SK-N-SH (cell line): ENCODE measurements around the gene RAB4A. TPM values are rescaled to one million over a fixed set of nuclear protein-coding genes. Genes with fewer than 3 reads are reported as not detected.

Source experiments
- CTCF ChIA-PET: fragments of 300-600, 350-600 bp; formaldehyde crosslinking; extraction: SDS; loops from one replicate; lab custom pipeline; 2021; lab: Yijun Ruan, JAX
- POLR2A ChIA-PET: fragments of 350-600 bp; sonication (Branson Sonifier 250); formaldehyde crosslinking; extraction: SDS; loops from one replicate; lab custom pipeline; 2020; ENCODE audit warnings: antibody characterized with exemption, inconsistent platforms; lab: Yijun Ruan, JAX
- DNase-seq: peaks from one replicate; pipeline ENCODE4 v3.0.0; 2012
- H2AFZ ChIP-seq: fragments of 200-600 bp; sonication (generic); 2 replicates; pipeline ENCODE4 v1.8.1; 2016; ENCODE audit warnings: antibody characterized with exemption, mild to moderate bottlenecking, low read depth
- H3F3A ChIP-seq: fragments of 200-600 bp; sonication (generic); replicated peaks from 2 replicates; pipeline ENCODE3; 2016; ENCODE audit warnings: antibody characterized with exemption, mild to moderate bottlenecking; ENCODE audit not compliant: insufficient read depth
- H3K27ac ChIP-seq, 2 experiments: fragments of 200-500 bp in 1 of 2; fragments of 200-600 bp in 1 of 2; sonication (Bioruptor generic) in 1 of 2; sonication (generic), shearing (Covaris generic) in 1 of 2; 2 replicates each; pipeline versions ENCODE4 v1.5.1 to v1.6.1; 2014 to 2016; ENCODE audit warnings: low read depth in 2 of 2, inconsistent platforms in 1 of 2, low read length in 1 of 2, mild to moderate bottlenecking in 1 of 2, mixed read lengths in 1 of 2
- H3K27me3 ChIP-seq: fragments of 200-600 bp; sonication (generic), shearing (Covaris generic); 2 replicates; pipeline ENCODE4 v1.6.1; 2016; ENCODE audit warnings: mixed run types; ENCODE audit not compliant: insufficient read depth
- H3K36me3 ChIP-seq, 2 experiments: fragments of 200-500 bp in 1 of 2; fragments of 200-600 bp in 1 of 2; sonication (Bioruptor generic) in 1 of 2; sonication (generic) in 1 of 2; replicated peaks in 1 of 2; 2 replicates each; pipeline versions ENCODE3 to v1.5.1; 2014 to 2016; ENCODE audit warnings: low read length in 1 of 2, mild to moderate bottlenecking in 1 of 2; ENCODE audit not compliant: insufficient read depth in 2 of 2, control insufficient read depth in 1 of 2
- H3K4me1 ChIP-seq, 2 experiments: fragments of 200-500 bp in 1 of 2; fragments of 200-600 bp in 1 of 2; sonication (Bioruptor generic) in 1 of 2; sonication (generic), shearing (Covaris generic) in 1 of 2; 2 replicates each; pipeline versions ENCODE4 v1.5.1 to v1.6.1; 2014 to 2016; ENCODE audit warnings: low read depth in 1 of 2, low read length in 1 of 2, mixed run types in 1 of 2; ENCODE audit not compliant: insufficient read depth in 2 of 2, control insufficient read depth in 1 of 2
- H3K4me2 ChIP-seq: fragments of 200-600 bp; sonication (generic), shearing (Covaris generic); 2 replicates; pipeline ENCODE4 v1.6.1; 2017; ENCODE audit warnings: mixed run types
- H3K4me3 ChIP-seq, 2 experiments: fragments of 200-500 bp in 1 of 2; fragments of 200-600 bp in 1 of 2; sonication (Bioruptor generic) in 1 of 2; sonication (generic), shearing (Covaris generic) in 1 of 2; 2 replicates each; pipeline versions ENCODE4 v1.5.1 to v1.8.1; 2014 to 2016; ENCODE audit warnings: low read depth in 2 of 2, inconsistent platforms in 1 of 2, low read length in 1 of 2, mild to moderate bottlenecking in 1 of 2, mixed read lengths in 1 of 2, moderate library complexity in 1 of 2
- H3K79me2 ChIP-seq: fragments of 200-600 bp; sonication (generic); 2 replicates; pipeline ENCODE4 v1.8.1; 2017; ENCODE audit warnings: mild to moderate bottlenecking; ENCODE audit not compliant: insufficient read depth
- H3K9ac ChIP-seq: fragments of 200-600 bp; sonication (generic); 2 replicates; pipeline ENCODE4 v1.6.1; 2017; ENCODE audit warnings: mixed run types
- H3K9me2 ChIP-seq: fragments of 200-600 bp; sonication (generic); 2 replicates; pipeline ENCODE4 v1.6.1; 2017; ENCODE audit warnings: mixed run types
- H3K9me3 ChIP-seq: fragments of 200-600 bp; sonication (generic); 2 replicates; pipeline ENCODE4 v1.6.1; 2017; ENCODE audit warnings: mixed run types, mild to moderate bottlenecking, moderate library complexity
- H4K20me1 ChIP-seq: fragments of 200-600 bp; sonication (generic); 2 replicates; pipeline ENCODE4 v1.6.1; 2017; ENCODE audit warnings: mild to moderate bottlenecking, mixed run types; ENCODE audit not compliant: insufficient read depth
- EP300 ChIP-seq, 2 experiments: IDR thresholded peaks; 2 replicates each; pipeline versions ENCODE4 v1.4.0 to v1.6.1; 2012; ENCODE audit warnings: borderline replicate concordance in 1 of 2, low read depth in 1 of 2, low read length in 1 of 2
- FOSL2 ChIP-seq: IDR thresholded peaks from 2 replicates; pipeline ENCODE4 v1.4.0; 2012; ENCODE audit warnings: low read depth, mild to moderate bottlenecking, moderate library complexity, borderline replicate concordance
- FOXJ3 ChIP-seq: sonication (generic); formaldehyde crosslinking; IDR thresholded peaks from 2 replicates; pipeline ENCODE4 v1.5.1; 2020; ENCODE audit warnings: mild to moderate bottlenecking, missing genetic modification reagents
- GATA2 ChIP-seq: sonication (generic); formaldehyde crosslinking; IDR thresholded peaks from 2 replicates; pipeline ENCODE4 v1.5.0; 2020; ENCODE audit warnings: mild to moderate bottlenecking, missing genetic modification reagents
- JUND ChIP-seq: IDR thresholded peaks from 2 replicates; pipeline ENCODE4 v1.4.0; 2012
- MXI1 ChIP-seq: IDR thresholded peaks from 2 replicates; pipeline ENCODE4 v1.6.1; 2012; ENCODE audit warnings: mild to moderate bottlenecking, low read depth, low read length, improper control_type of control experiment
- NRF1 ChIP-seq: IDR thresholded peaks from 2 replicates; pipeline ENCODE4 v1.6.1; 2012; ENCODE audit warnings: low read depth, mild to moderate bottlenecking, low read length
- POLR2AphosphoS5 ChIP-seq: IDR thresholded peaks from 2 replicates; pipeline ENCODE4 v1.6.1; 2012; ENCODE audit warnings: low read depth, low read length
- TCF12 ChIP-seq: IDR thresholded peaks from 2 replicates; pipeline ENCODE4 v1.4.0; 2012
- TEAD4 ChIP-seq: IDR thresholded peaks from 2 replicates; pipeline ENCODE4 v1.4.0; 2012; ENCODE audit warnings: mild to moderate bottlenecking, borderline replicate concordance; ENCODE audit not compliant: insufficient read depth
- YY1 ChIP-seq: IDR thresholded peaks from 2 replicates; pipeline ENCODE4 v1.4.0; 2012; ENCODE audit warnings: low read depth, mild to moderate bottlenecking
- WGBS: methylation state at CpG from one replicate; pipeline ENCODE4 v1.1.6; 2017; ENCODE audit warnings: low lambda C conversion rate; 5-methylcytosine and 5-hydroxymethylcytosine counted together
- polyA plus RNA-seq, 3 experiments: library from polyadenylated mRNA; depleted of rRNA; stranded (reverse); fragments of >200 nt; gene quantifications; 2 replicates each; pipeline ENCODE4 v1.2.3, GENCODE V29; 2012
- TF ChIP-seq, protein P1 (sequence below): IDR thresholded peaks from 2 replicates; pipeline ENCODE4 v1.4.0; 2012; ENCODE audit warnings: low read depth, borderline replicate concordance
- TF ChIP-seq, protein P2 (sequence below): fragments of 200-600 bp; sonication (generic); IDR thresholded peaks from 2 replicates; pipeline ENCODE4 v1.6.1; 2017; ENCODE audit warnings: antibody characterized with exemption, mild to moderate bottlenecking, moderate library complexity
- TF ChIP-seq, protein P3 (sequence below): IDR thresholded peaks from 2 replicates; pipeline ENCODE4 v1.4.0; 2012; ENCODE audit warnings: low read depth, borderline replicate concordance
- TF ChIP-seq, protein P4 (sequence below): IDR thresholded peaks from 2 replicates; pipeline ENCODE4 v1.4.0; 2012; ENCODE audit warnings: low read depth

Gene RAB4A
- polyA plus RNA-seq, 1 of the 3 experiments (the other 2 are of a cell fraction), result 28.1 TPM

DNA sequence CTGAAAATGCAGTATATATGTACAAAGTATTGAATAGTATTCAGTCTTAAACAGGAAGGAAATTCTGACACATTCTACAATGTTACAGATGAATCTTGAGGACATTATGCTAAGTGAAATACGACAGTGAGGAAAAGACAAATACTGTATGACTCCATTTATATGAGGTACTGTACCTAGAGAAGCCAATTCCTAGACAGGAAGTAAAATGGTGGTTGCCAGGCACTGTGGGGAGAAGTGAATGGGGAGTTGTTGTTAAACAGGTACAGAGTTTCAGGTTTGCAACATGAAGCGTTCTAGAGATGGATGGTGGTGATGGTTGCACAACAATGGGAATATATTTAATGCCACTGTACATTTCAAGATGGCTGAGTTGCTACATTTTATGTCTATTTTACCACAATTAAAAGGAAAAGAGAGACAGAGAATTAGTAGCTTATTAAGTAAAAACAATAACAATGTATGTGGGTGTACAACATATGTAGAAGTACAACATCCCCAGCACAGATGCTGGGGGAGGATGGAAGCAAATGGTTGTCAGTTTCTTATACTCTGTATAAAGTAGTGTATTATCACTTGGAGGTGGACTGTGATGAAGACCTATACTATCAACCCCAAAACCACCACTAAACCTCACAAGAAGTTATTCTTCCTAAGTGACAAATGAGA, 3.9 kb upstream of the RAB4A start:
- Histone ChIP-seq H3K79me2 (peaks cover 5% of the 10 kb centered on the region), H3K27ac (no peak overlapping the region), H3K4me3 (no peak overlapping the region), H2AFZ (no peak overlapping the region), H3K27me3 (no peaks in the 10 kb centered on the region)
- ChIA-PET CTCF (interaction anchor here (1.3 kb wide), 1 partner anchor 9 kb away, joined by 4 read pairs; no protein-coding TSS in a partner anchor), POLR2A (no interaction called here)
- TF ChIP-seq, protein P1, sequence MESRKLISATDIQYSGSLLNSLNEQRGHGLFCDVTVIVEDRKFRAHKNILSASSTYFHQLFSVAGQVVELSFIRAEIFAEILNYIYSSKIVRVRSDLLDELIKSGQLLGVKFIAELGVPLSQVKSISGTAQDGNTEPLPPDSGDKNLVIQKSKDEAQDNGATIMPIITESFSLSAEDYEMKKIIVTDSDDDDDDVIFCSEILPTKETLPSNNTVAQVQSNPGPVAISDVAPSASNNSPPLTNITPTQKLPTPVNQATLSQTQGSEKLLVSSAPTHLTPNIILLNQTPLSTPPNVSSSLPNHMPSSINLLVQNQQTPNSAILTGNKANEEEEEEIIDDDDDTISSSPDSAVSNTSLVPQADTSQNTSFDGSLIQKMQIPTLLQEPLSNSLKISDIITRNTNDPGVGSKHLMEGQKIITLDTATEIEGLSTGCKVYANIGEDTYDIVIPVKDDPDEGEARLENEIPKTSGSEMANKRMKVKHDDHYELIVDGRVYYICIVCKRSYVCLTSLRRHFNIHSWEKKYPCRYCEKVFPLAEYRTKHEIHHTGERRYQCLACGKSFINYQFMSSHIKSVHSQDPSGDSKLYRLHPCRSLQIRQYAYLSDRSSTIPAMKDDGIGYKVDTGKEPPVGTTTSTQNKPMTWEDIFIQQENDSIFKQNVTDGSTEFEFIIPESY, result no peak
- no peak for TF ChIP-seq MXI1
- TF ChIP-seq, all 33 proteins: peak for 0
- no peaks in the 10 kb centered on the region for H3K36me3 ChIP-seq
- no peak overlapping the region for H3K4me2 ChIP-seq
- no peaks in the 10 kb centered on the region for H3K9me2 ChIP-seq
- H3K4me1 ChIP-seq, result peaks cover 0 to 5% of the 10 kb centered on the region in 2 experiments; a peak in 2 of 4 replicates
- no peak for DNase-seq
- 89% methylated on average over 2 of the region's 2 CpGs for WGBS
- peaks cover 6% of the 10 kb centered on the region for H3F3A ChIP-seq
- no peak overlapping the region for H3K9ac ChIP-seq
- H4K20me1 ChIP-seq, result no peaks in the 10 kb centered on the region
- H3K9me3 ChIP-seq, result no peaks in the 10 kb centered on the region

DNA sequence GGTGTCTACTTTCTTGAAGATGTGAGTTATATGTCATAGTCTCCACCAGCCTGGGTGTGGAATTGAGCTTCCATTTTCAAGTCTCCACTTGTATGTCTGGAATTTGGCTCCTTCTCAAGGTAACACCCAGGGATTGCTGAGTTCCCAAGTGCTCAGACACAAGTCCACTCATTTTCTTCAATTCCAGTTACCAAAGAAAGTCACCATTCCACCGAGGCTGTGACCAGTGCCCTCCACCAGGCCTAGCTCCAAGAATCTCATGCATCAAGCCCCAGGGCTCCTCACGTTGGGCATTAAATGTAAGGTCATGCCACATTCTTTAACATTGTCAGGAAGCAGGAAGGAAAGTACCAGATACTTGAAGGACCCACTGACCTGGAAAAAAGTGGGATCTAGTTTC, 2.4 kb upstream of the RAB4A start:
- Histone ChIP-seq H3K4me1 (peaks cover 0 to 15% of the 10 kb centered on the region in 2 experiments; a peak in 3 of 4 replicates), H3F3A (peaks cover 6% of the 10 kb centered on the region), H3K27ac (no peak overlapping the region), H3K9me3 (no peaks in the 10 kb centered on the region), H3K36me3 (no peaks in the 10 kb centered on the region), H3K79me2 (peaks cover 20% of the 10 kb centered on the region), H3K4me3 (no peak overlapping the region), H3K9me2 (no peaks in the 10 kb centered on the region), H2AFZ (no peak overlapping the region), H3K9ac (no peak overlapping the region), H3K27me3 (no peaks in the 10 kb centered on the region), H4K20me1 (peaks cover 11% of the 10 kb centered on the region; the same call in 1 of the 2 replicates), H3K4me2 (no peak overlapping the region)
- TF ChIP-seq NRF1 (no peak), YY1 (no peak), JUND (no peak), EP300 (IDR thresholded peaks at IDR 0.05; ENCODE audit: borderline replicate concordance in 1 of 2, low read depth in 1 of 2, low read length in 1 of 2) (no peak), TEAD4 (no peak), FOSL2 (no peak), GATA2 (no peak), POLR2AphosphoS5 (no peak), TCF12 (no peak), FOXJ3 (CRISPR knock-in tag) (no peak)
- TF ChIP-seq, protein P2, sequence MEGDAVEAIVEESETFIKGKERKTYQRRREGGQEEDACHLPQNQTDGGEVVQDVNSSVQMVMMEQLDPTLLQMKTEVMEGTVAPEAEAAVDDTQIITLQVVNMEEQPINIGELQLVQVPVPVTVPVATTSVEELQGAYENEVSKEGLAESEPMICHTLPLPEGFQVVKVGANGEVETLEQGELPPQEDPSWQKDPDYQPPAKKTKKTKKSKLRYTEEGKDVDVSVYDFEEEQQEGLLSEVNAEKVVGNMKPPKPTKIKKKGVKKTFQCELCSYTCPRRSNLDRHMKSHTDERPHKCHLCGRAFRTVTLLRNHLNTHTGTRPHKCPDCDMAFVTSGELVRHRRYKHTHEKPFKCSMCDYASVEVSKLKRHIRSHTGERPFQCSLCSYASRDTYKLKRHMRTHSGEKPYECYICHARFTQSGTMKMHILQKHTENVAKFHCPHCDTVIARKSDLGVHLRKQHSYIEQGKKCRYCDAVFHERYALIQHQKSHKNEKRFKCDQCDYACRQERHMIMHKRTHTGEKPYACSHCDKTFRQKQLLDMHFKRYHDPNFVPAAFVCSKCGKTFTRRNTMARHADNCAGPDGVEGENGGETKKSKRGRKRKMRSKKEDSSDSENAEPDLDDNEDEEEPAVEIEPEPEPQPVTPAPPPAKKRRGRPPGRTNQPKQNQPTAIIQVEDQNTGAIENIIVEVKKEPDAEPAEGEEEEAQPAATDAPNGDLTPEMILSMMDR, result no peak
- TF ChIP-seq, protein P3, sequence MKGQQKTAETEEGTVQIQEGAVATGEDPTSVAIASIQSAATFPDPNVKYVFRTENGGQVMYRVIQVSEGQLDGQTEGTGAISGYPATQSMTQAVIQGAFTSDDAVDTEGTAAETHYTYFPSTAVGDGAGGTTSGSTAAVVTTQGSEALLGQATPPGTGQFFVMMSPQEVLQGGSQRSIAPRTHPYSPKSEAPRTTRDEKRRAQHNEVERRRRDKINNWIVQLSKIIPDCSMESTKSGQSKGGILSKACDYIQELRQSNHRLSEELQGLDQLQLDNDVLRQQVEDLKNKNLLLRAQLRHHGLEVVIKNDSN, result no peak
- TF ChIP-seq, protein P4, sequence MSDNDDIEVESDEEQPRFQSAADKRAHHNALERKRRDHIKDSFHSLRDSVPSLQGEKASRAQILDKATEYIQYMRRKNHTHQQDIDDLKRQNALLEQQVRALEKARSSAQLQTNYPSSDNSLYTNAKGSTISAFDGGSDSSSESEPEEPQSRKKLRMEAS, result no peak
- ChIA-PET POLR2A (no interaction called here), CTCF (interaction anchor here (0.8 to 2.8 kb wide), 2 partner anchors 10 to 247 kb away, joined by 3 to 15 read pairs; no protein-coding TSS in a partner anchor)
- no peak for DNase-seq
- WGBS, result 83% methylated on average over 2 of the region's 2 CpGs
